Keratinocyte (primary cell): ENCODE results near the gene FHOD3. TPM values are rescaled to one million over a fixed set of nuclear protein-coding genes. Genes with fewer than 3 reads are reported as not detected.
A peak's percentile ranks its signal among the peaks of the same experiment; 100 is the strongest.

ENCODE experiments used
- DNase-seq: peaks from one replicate; pipeline ENCODE4 v3.0.0-alpha.2; 2011; ENCODE audit warnings: low read depth, missing footprints, low spot score
- FAIRE-seq: peaks from 2 replicates; lab custom pipeline; 2011; peaks lifted over from hg19 to GRCh38; lab: Jason Lieb, UNC
- H2AFZ ChIP-seq: 2 replicates; pipeline ENCODE4 v1.6.0; 2012; ENCODE audit warnings: low read length, control low read depth, inconsistent platforms; ENCODE audit not compliant: control insufficient read depth
- H3K27ac ChIP-seq: 2 replicates; pipeline ENCODE4 v1.5.1; 2011; ENCODE audit warnings: low read length; ENCODE audit not compliant: control insufficient read depth, insufficient read depth
- H3K27me3 ChIP-seq: 3 replicates; pipeline ENCODE4 v1.6.0; 2011; ENCODE audit warnings: low read length; ENCODE audit not compliant: control insufficient read depth, insufficient read depth; ENCODE audit errors: extremely low read depth
- H3K36me3 ChIP-seq, 2 experiments: 2 replicates in 1 of 2; 3 replicates in 1 of 2; pipeline ENCODE4 v1.5.1; 2011; ENCODE audit warnings: low read length in 2 of 2, mild to moderate bottlenecking in 1 of 2; ENCODE audit not compliant: control insufficient read depth in 2 of 2, insufficient read depth in 2 of 2; ENCODE audit errors: extremely low read depth in 1 of 2
- H3K4me1 ChIP-seq: 3 replicates; pipeline ENCODE4 v1.5.1; 2011; ENCODE audit warnings: low read length; ENCODE audit not compliant: control insufficient read depth, insufficient read depth; ENCODE audit errors: extremely low read depth
- H3K4me2 ChIP-seq: 3 replicates; pipeline ENCODE4 v1.6.0; 2011; ENCODE audit warnings: low read depth, low read length; ENCODE audit not compliant: control insufficient read depth, insufficient read depth; ENCODE audit errors: extremely low read depth
- H3K4me3 ChIP-seq, 3 experiments: fragments of 200-600 bp in 1 of 3; sonication (generic) in 1 of 3; 2 replicates in 2 of 3; 3 replicates in 1 of 3; pipeline ENCODE4 v1.5.1; 2011 to 2016; ENCODE audit warnings: low read length in 3 of 3, mild to moderate bottlenecking in 3 of 3, control low read depth in 2 of 3, inconsistent platforms in 1 of 3, low read depth in 1 of 3, mixed read lengths in 1 of 3, mixed run types in 1 of 3, moderate library complexity in 1 of 3; ENCODE audit not compliant: control insufficient read depth in 2 of 3, insufficient read depth in 2 of 3; ENCODE audit errors: extremely low read depth in 1 of 3
- H3K79me2 ChIP-seq: 2 replicates; pipeline ENCODE4 v1.6.0; 2012; ENCODE audit warnings: low read length; ENCODE audit not compliant: control insufficient read depth, insufficient read depth
- H3K9ac ChIP-seq: 3 replicates; pipeline ENCODE4 v1.6.0; 2011; ENCODE audit warnings: low read length; ENCODE audit not compliant: control insufficient read depth, insufficient read depth; ENCODE audit errors: extremely low read depth
- H3K9me1 ChIP-seq: 3 replicates; pipeline ENCODE4 v1.6.0; 2011; ENCODE audit warnings: low read length; ENCODE audit not compliant: control insufficient read depth, insufficient read depth; ENCODE audit errors: extremely low read depth
- H3K9me3 ChIP-seq: 2 replicates; pipeline ENCODE4 v1.5.1; 2012; ENCODE audit warnings: low read depth, low read length; ENCODE audit not compliant: control insufficient read depth
- H4K20me1 ChIP-seq: 3 replicates; pipeline ENCODE4 v1.6.0; 2011; ENCODE audit warnings: low read length; ENCODE audit not compliant: control insufficient read depth, insufficient read depth; ENCODE audit errors: extremely low read depth
- CTCF ChIP-seq, 3 experiments: IDR thresholded peaks in 1 of 3; conservative IDR thresholded peaks in 1 of 3; optimal IDR thresholded peaks in 1 of 3; 2 replicates in 2 of 3; 3 replicates in 1 of 3; pipeline versions ENCODE3 to v1.5.1; 2011; ENCODE audit warnings: low read length in 3 of 3, mild to moderate bottlenecking in 3 of 3, moderate library complexity in 2 of 3, control low read depth in 1 of 3, inconsistent platforms in 1 of 3; ENCODE audit not compliant: insufficient read depth in 2 of 3; ENCODE audit errors: extremely low read depth in 1 of 3
- EZH2 ChIP-seq: IDR thresholded peaks from one replicate; pipeline ENCODE4 v1.6.1; 2012; ENCODE audit warnings: inconsistent platforms, mild to moderate bottlenecking, low read length, moderate library complexity
- dilution Hi-C: fragments of 300-500 bp; cut with MboI; formaldehyde crosslinking; loops from one replicate; pipeline ENCODE4 v1.7.0; 2020; ENCODE audit warnings: low sequenced_read_pairs; ENCODE audit not compliant: extremely low pct_ligation_motif_present
- polyA plus RNA-seq, 5 experiments: library from polyadenylated mRNA; depleted of rRNA in 3 of 5; stranded (reverse) in 3 of 5; stranded (forward) in 1 of 5; unstranded in 1 of 5; fragments of >200 nt; gene quantifications; 1 replicate in 1 of 5; 2 replicates in 3 of 5; 3 replicates in 1 of 5; pipeline versions ENCODE4 v1.2.1 to v1.2.3, GENCODE V29; 2011 to 2012; ENCODE audit warnings: missing spikeins in 2 of 5, low read depth in 1 of 5, low replicate concordance in 1 of 5

The FHOD3 gene
- polyA plus RNA-seq, 1 donor (not counting 4 experiments of a cell fraction or from before 2014, with no cell fraction given), result 7.7 TPM

GRCh38 chr18:36281936-36282335, 15.6 kb upstream of the FHOD3 start:
- TF ChIP-seq CTCF (optimal IDR thresholded peaks at IDR 0.05 in 1 of 3, IDR thresholded peaks at IDR 0.05 in 1 of 3, conservative IDR thresholded peaks at IDR 0.05 in 1 of 3; ENCODE audit: extremely low read depth in 1 of 3, insufficient read depth in 2 of 3, low read length in 3 of 3) (peak in 1 of 3 experiments; percentile 16), EZH2 (no peak)
- H3K9me3 ChIP-seq, result no peaks in the 10 kb centered on the region
- H3K4me2 ChIP-seq, result no peak overlapping the region
- H3K9ac ChIP-seq, result no peak overlapping the region
- H3K27ac ChIP-seq, result no peak overlapping the region
- no peaks in the 10 kb centered on the region for H4K20me1 ChIP-seq
- no peak for FAIRE-seq
- no peaks in the 10 kb centered on the region for H3K36me3 ChIP-seq
- no peaks in the 10 kb centered on the region for H3K9me1 ChIP-seq
- H3K79me2 ChIP-seq, result no peaks in the 10 kb centered on the region
- H3K4me1 ChIP-seq, result no peaks in the 10 kb centered on the region
- peaks cover 14% of the 10 kb centered on the region for H3K27me3 ChIP-seq
- dilution Hi-C loops, result no loop called here
- no peak overlapping the region for H3K4me3 ChIP-seq
- DNase-seq, result no peak
- no peak overlapping the region for H2AFZ ChIP-seq

- dilution Hi-C loops, result no loop called here
- H2AFZ ChIP-seq, result no peak overlapping the region
- no peak for FAIRE-seq
These were observed 14.1 kb upstream of the FHOD3 start for GRCh38 chr18:36283448-36283847.

More at GRCh38 chr18:36283448-36283847, 14.1 kb upstream of the FHOD3 start:
- Histone ChIP-seq H3K9me1 (no peaks in the 10 kb centered on the region), H3K9me3 (no peaks in the 10 kb centered on the region), H3K27ac (no peak overlapping the region), H3K9ac (no peak overlapping the region), H3K79me2 (no peaks in the 10 kb centered on the region), H4K20me1 (no peaks in the 10 kb centered on the region), H3K36me3 (no peaks in the 10 kb centered on the region), H3K27me3 (peaks cover 14% of the 10 kb centered on the region), H3K4me3 (no peak overlapping the region), H3K4me2 (no peak overlapping the region), H3K4me1 (no peaks in the 10 kb centered on the region)
- TF ChIP-seq CTCF (optimal IDR thresholded peaks at IDR 0.05 in 1 of 3, IDR thresholded peaks at IDR 0.05 in 1 of 3, conservative IDR thresholded peaks at IDR 0.05 in 1 of 3; ENCODE audit: extremely low read depth in 1 of 3, insufficient read depth in 2 of 3, low read length in 3 of 3) (no peak), EZH2 (no peak)
- no peak for DNase-seq
